GM10248 (cell line): ENCODE data around the gene OXA1L.
"Not testable (repeated sequence)": the region's sequence is repeated elsewhere in the genome, so short reads cannot be mapped to it uniquely, and the experiment has no call there.

Experiments used
- CTCF ChIA-PET: fragments of 300-600 bp; sonication (Branson Sonifier 250); formaldehyde crosslinking; extraction: SDS; loops from one replicate; lab custom pipeline; 2021; ENCODE audit warnings: antibody characterized with exemption; lab: Yijun Ruan, JAX
- POLR2A ChIA-PET: fragments of 350-650 bp; sonication (Branson Sonifier 250); formaldehyde crosslinking; extraction: SDS; loops from one replicate; lab custom pipeline; 2020; ENCODE audit warnings: antibody characterized with exemption; lab: Yijun Ruan, JAX
- DNase-seq: peaks from one replicate; pipeline ENCODE4 v3.0.0; 2012; ENCODE audit errors: extremely low spot score
- CTCF ChIP-seq: IDR thresholded peaks from 2 replicates; pipeline ENCODE4 v1.5.1; 2012; ENCODE audit warnings: mild to moderate bottlenecking, low read depth; ENCODE audit errors: extremely low read depth, missing control alignments, control extremely low read depth

Gene OXA1L

GRCh38 chr14:22781301-22781991 is 15.0 kb downstream of the OXA1L start:
- CTCF ChIA-PET, result interaction anchor here (0.7 to 2.6 kb wide), 13 partner anchors 8 to 224 kb away, joined by 3 to 11 read pairs (median 4); no protein-coding TSS in a partner anchor
- TF ChIP-seq CTCF, result no peak
- POLR2A ChIA-PET, result interaction anchor here (1.0 kb wide), 1 partner anchor 9 kb away, joined by 5 read pairs; no protein-coding TSS in a partner anchor
- DNase-seq, result no peak

GRCh38 chr14:22786685-22787084 is 20.2 kb downstream of the OXA1L start:
- POLR2A ChIA-PET, result no interaction called here
- DNase-seq, result no peak
- TF ChIP-seq CTCF, result no peak
- CTCF ChIA-PET, result no interaction called here

- ChIA-PET CTCF (interaction anchor here (0.6 to 2.0 kb wide), 6 partner anchors 10 to 190 kb away, joined by 3 to 7 read pairs (median 4); partner anchors contain the start of gene OXA1L), POLR2A (no interaction called here)
- no peak for TF ChIP-seq CTCF
- no peak for DNase-seq
Measured at GRCh38 chr14:22791301-22791700, 24.8 kb downstream of the OXA1L start.

GRCh38 chr14:22792158-22792557 is 25.7 kb downstream of the OXA1L start:
- no peak for DNase-seq
- ChIA-PET POLR2A (no interaction called here), CTCF (interaction anchor here (0.6 to 1.7 kb wide), 4 partner anchors 9 to 80 kb away, joined by 3 to 6 read pairs (median 4); no protein-coding TSS in a partner anchor)
- no peak for TF ChIP-seq CTCF

DNA sequence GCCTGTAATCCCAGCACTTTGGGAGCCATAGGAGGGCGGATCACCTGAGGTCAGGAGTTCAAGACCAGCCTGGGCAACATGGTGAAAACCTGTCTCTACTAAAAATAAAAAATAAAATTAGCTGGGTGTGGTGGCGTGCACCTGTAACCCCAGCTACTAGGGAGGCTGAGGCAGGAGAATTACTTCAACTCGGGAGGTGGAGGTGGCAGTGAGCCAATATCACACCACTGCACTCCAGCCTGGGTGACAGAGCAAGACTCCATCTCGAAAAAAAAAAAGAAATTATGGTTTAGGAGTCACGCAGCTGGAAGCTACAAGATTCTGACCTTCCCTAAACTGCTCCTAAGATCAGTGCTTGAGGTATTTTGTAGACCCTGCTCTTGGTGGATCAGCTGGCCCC is 27.1 kb downstream of the OXA1L start:
- ChIA-PET CTCF (interaction anchor here (0.7 to 4.5 kb wide), 6 partner anchors 9 to 222 kb away, joined by 3 to 19 read pairs (median 3); no protein-coding TSS in a partner anchor), POLR2A (interaction anchor here (0.7 kb wide), 1 partner anchor 204 kb away, joined by 3 read pairs; no protein-coding TSS in a partner anchor)
- DNase-seq, result not testable (repeated sequence)

- POLR2A ChIA-PET, result no interaction called here
- no peak for TF ChIP-seq CTCF
- CTCF ChIA-PET, result interaction anchor here (0.7 to 4.5 kb wide), 7 partner anchors 9 to 223 kb away, joined by 3 to 19 read pairs (median 3); no protein-coding TSS in a partner anchor
- no peak for DNase-seq
Measured at GRCh38 chr14:22793976-22794375, 27.5 kb downstream of the OXA1L start.

DNA sequence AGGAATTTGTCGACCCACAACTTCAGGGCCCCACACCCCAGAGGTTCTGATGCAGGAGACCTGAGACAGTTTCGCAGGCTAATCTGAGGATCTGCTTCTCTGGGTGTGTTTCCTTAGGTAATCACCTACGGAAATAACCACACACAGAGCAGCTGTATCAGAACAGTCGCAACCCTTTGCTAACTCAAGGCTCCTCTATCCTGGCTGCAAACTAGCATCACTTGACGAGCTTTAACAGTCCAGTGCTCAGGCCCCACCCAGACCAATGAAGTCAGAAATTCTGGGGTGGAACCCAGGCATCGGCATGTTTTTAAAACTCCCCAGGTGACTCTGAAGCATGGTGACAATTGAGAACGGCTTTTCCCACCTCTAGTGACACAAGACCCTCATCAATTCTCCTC is 28.1 kb downstream of the OXA1L start:
- DNase-seq, result peak; percentile 62
- no peak for TF ChIP-seq CTCF
- ChIA-PET POLR2A (no interaction called here), CTCF (interaction anchor here (1.0 to 4.5 kb wide), 5 partner anchors 8 to 59 kb away, joined by 3 to 19 read pairs (median 6); no protein-coding TSS in a partner anchor)
